Measurements from ENCODE around the gene TBX1.
"Not testable (repeated sequence)": the region's sequence is repeated elsewhere in the genome, so short reads cannot be mapped to it uniquely, and the experiment has no call there.

DNA sequence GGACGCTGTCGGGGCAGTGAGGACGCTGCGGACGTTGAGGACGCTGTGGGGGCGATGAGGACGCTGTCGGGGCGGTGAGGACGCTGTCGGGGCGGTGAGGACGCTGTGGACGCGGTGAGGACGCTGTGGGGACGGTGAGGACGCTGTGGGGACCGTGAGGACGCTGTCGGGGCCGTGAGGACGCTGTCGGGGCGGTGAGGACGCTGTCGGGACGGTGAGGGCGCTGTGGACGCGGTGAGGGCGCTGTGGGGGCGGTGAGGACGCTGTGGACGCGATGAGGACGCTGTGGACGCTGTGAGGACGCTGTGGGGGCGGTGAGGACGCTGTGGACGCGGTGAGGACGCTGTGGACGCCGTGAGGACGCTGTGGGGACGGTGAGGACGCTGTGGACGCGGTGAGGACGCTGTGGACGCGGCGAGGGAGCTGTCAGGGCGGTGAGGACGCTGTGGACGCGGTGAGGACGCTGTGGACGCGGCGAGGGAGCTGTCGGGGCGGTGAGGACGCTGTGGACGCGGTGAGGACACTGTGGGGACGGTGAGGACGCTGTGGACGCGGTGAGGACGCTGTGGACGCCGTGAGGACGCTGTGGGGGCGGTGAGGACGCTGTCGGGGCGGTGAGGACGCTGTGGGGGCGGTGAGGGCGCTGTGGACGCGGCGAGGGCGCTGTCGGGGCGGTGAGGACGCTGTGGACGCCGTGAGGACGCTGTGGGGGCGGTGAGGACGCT is 34.4 kb upstream of the TBX1 start:
- TF ChIP-seq, protein P1, sequence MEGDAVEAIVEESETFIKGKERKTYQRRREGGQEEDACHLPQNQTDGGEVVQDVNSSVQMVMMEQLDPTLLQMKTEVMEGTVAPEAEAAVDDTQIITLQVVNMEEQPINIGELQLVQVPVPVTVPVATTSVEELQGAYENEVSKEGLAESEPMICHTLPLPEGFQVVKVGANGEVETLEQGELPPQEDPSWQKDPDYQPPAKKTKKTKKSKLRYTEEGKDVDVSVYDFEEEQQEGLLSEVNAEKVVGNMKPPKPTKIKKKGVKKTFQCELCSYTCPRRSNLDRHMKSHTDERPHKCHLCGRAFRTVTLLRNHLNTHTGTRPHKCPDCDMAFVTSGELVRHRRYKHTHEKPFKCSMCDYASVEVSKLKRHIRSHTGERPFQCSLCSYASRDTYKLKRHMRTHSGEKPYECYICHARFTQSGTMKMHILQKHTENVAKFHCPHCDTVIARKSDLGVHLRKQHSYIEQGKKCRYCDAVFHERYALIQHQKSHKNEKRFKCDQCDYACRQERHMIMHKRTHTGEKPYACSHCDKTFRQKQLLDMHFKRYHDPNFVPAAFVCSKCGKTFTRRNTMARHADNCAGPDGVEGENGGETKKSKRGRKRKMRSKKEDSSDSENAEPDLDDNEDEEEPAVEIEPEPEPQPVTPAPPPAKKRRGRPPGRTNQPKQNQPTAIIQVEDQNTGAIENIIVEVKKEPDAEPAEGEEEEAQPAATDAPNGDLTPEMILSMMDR (conservative IDR thresholded peaks at IDR 0.05; ENCODE audit: low read length), result not testable (repeated sequence)
- not testable (repeated sequence) for TF ChIP-seq EZH2phosphoT487 (IDR thresholded peaks at IDR 0.05; ENCODE audit: borderline replicate concordance, low read depth, low read length)
